Right lung (tissue), 5 donors: ENCODE results near the gene TMEM132D. TPM values are rescaled to one million over a fixed set of nuclear protein-coding genes. Genes with fewer than 3 reads are reported as not detected.

Experiments used
- DNase-seq, 2 donors: peaks; one replicate each; pipeline ENCODE4 v3.0.0-alpha.2; 2013
- polyA plus RNA-seq, 5 donors: library from polyadenylated mRNA; unstranded; fragments of 120-200 nt; gene quantifications; one replicate each; pipeline versions ENCODE4 v1.2.1 to v1.2.3, GENCODE V29; 2013; ENCODE audit warnings: inconsistent platforms in 1 of 5, low replicate concordance in 1 of 5; ENCODE audit not compliant: insufficient read length in 5 of 5, insufficient read depth in 1 of 5

Gene TMEM132D
- polyA plus RNA-seq, 5 donors: 0.28 to 2.1 (median 0.79) TPM

GRCh38 chr12:129873111-129873832, 30.6 kb downstream of the TMEM132D start:
- DNase-seq: no peak

- no peak for DNase-seq
Measured at GRCh38 chr12:129871991-129872972, 31.5 kb downstream of the TMEM132D start.

GRCh38 chr12:129870796-129871195, 33.0 kb downstream of the TMEM132D start:
- DNase-seq: no peak

- no peak for DNase-seq
Measured at GRCh38 chr12:129870136-129870535, 33.7 kb downstream of the TMEM132D start.

- no peak for DNase-seq
Measured at GRCh38 chr12:129868575-129868974, 35.2 kb downstream of the TMEM132D start.

GRCh38 chr12:129863938-129864337, 39.9 kb downstream of the TMEM132D start:
- DNase-seq: no peak

- DNase-seq: no peak
Measured at GRCh38 chr12:129862561-129863175, 41.2 kb downstream of the TMEM132D start.

- no peak for DNase-seq
Measured at GRCh38 chr12:129861951-129862350, 41.9 kb downstream of the TMEM132D start.

GRCh38 chr12:129854591-129854990, 49.2 kb downstream of the TMEM132D start:
- no peak for DNase-seq

- no peak for DNase-seq
Measured at GRCh38 chr12:129851296-129851695, 52.5 kb downstream of the TMEM132D start.

GRCh38 chr12:129848876-129849275, 54.9 kb downstream of the TMEM132D start:
- no peak for DNase-seq

GRCh38 chr12:129847063-129847462, 56.8 kb downstream of the TMEM132D start:
- no peak for DNase-seq

- no peak for DNase-seq
Measured at GRCh38 chr12:129844662-129845220, 59.1 kb downstream of the TMEM132D start.

GRCh38 chr12:129841251-129841650, 62.6 kb downstream of the TMEM132D start:
- DNase-seq: no peak

GRCh38 chr12:129840145-129840884, 63.5 kb downstream of the TMEM132D start:
- DNase-seq: no peak

- no peak for DNase-seq
Measured at GRCh38 chr12:129839679-129840078, 64.1 kb downstream of the TMEM132D start.

GRCh38 chr12:129831294-129831693, 72.5 kb downstream of the TMEM132D start:
- no peak for DNase-seq

GRCh38 chr12:129830796-129831195, 73.0 kb downstream of the TMEM132D start:
- no peak for DNase-seq

- no peak for DNase-seq
Measured at GRCh38 chr12:129827866-129828384, 75.9 kb downstream of the TMEM132D start.

- no peak for DNase-seq
Measured at GRCh38 chr12:129827102-129827865, 76.5 kb downstream of the TMEM132D start.
